ENCODE data around the gene IFNA7.
A peak's percentile ranks its signal among the peaks of the same experiment; 100 is the strongest.
"Not testable (repeated sequence)": the region's sequence is repeated elsewhere in the genome, so short reads cannot be mapped to it uniquely, and the experiment has no call there.

The IFNA7 gene

GRCh38 chr9:21182810-21183736 is 18.9 kb downstream of the IFNA7 start:
- DNase-seq (ENCODE audit: low read depth, low spot score): not testable (repeated sequence)

GRCh38 chr9:21174671-21175070 is 27.3 kb downstream of the IFNA7 start:
- no peak for DNase-seq (ENCODE audit: low read depth, low spot score)

GRCh38 chr9:21172156-21172555 is 29.8 kb downstream of the IFNA7 start:
- no peak for DNase-seq (ENCODE audit: low read depth, low spot score)

GRCh38 chr9:21171351-21171750 is 30.7 kb downstream of the IFNA7 start:
- DNase-seq (ENCODE audit: low read depth, low spot score): no peak

- not testable (repeated sequence) for DNase-seq (ENCODE audit: low read depth, low spot score)
These were observed 35.4 kb downstream of the IFNA7 start, which contains the start of gene IFNA21 for GRCh38 chr9:21166560-21166959. TSS of gene IFNA21 (minus strand) at chr9:21166660. CDS start at chr9:21166612, 48 bp downstream.

GRCh38 chr9:21165516-21165915 is 36.5 kb downstream of the IFNA7 start:
- no peak for DNase-seq (ENCODE audit: low read depth, low spot score)

GRCh38 chr9:21160178-21160577 is 41.8 kb downstream of the IFNA7 start:
- DNase-seq (ENCODE audit: low read depth, low spot score): no peak

GRCh38 chr9:21155501-21155900 is 46.5 kb downstream of the IFNA7 start:
- no peak for DNase-seq (ENCODE audit: low read depth, low spot score)

GRCh38 chr9:21154018-21154608 is 47.9 kb downstream of the IFNA7 start:
- DNase-seq (ENCODE audit: low read depth, low spot score): no peak

GRCh38 chr9:21153336-21154017 is 48.5 kb downstream of the IFNA7 start:
- peak; percentile 5 for DNase-seq (ENCODE audit: low read depth, low spot score)
